ENCODE results near the gene ITGAV. TPM values are rescaled to one million over a fixed set of nuclear protein-coding genes. Genes with fewer than 3 reads are reported as not detected.

Gene ITGAV
- total and polyA plus RNA-seq, 2 of the 4 experiments (the other 2 are of a cell fraction) = 45.8 to 181 TPM

DNA sequence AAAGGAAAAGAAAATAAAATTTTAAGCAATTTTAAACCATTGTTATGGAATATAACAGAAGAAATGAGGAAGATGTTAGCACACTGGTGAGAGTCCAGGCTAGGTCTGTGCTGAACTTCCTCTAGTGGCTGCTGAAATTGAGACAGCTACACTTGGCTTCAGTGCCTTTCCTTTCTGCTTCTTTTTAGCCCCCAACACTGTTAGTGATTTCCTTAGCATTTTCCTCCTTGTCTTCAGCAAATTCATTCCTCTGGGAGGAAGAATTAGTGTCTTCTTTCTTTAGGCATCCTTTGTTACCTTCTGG is 47.6 kb downstream of the ITGAV start:
- no peak for TF ChIP-seq SMC3 (IDR thresholded peaks at IDR 0.05; ENCODE audit: low read depth, low read length)
- TF ChIP-seq RFX5 (IDR thresholded peaks at IDR 0.05; ENCODE audit: low read depth, low read length) = no peak
- no peak for TF ChIP-seq MAZ (IDR thresholded peaks at IDR 0.05; ENCODE audit: borderline replicate concordance, low read depth, low read length)
- Histone ChIP-seq H2BK120ac (ENCODE audit: low read depth, low read length) (no peak overlapping the region), H4K20me1 (ENCODE audit: insufficient read depth, low read length) (no peaks in the 10 kb centered on the region), H4K91ac (ENCODE audit: insufficient read depth, low read depth, low read length) (no peak overlapping the region), H2AK5ac (ENCODE audit: low read depth, low read length) (no peak overlapping the region), H2BK15ac (ENCODE audit: low read depth, low read length) (no peak overlapping the region), H3K27ac (ENCODE audit: insufficient read depth, low read length) (no peak overlapping the region), H3K27me3 (ENCODE audit: control insufficient read depth, insufficient read depth, low read length) (no peaks in the 10 kb centered on the region), H3K4me3 (ENCODE audit: insufficient read depth, low read depth, low read length) (no peak overlapping the region), H2AK9ac (replicated peaks; ENCODE audit: low read depth, low read length, poor library complexity) (no peak overlapping the region), H3K9me3 (ENCODE audit: control insufficient read depth, insufficient read depth, low read length) (no peaks in the 10 kb centered on the region), H3K23ac (ENCODE audit: low read depth, low read length) (no peak overlapping the region), H3K14ac (replicated peaks; ENCODE audit: low read depth, low read length) (no peak overlapping the region), H4K8ac (ENCODE audit: low read depth in 2 of 2, low read length in 2 of 2) (no peak overlapping the region), H4K5ac (ENCODE audit: low read depth, low read length) (no peak overlapping the region), H2AFZ (replicated peaks; ENCODE audit: low read length, poor library complexity) (no peak overlapping the region), H3K9me1 (ENCODE audit: insufficient read depth, low read length) (peaks cover 3% of the 10 kb centered on the region; the same call in 1 of the 2 replicates), H3K79me1 (ENCODE audit: low read depth in 1 of 2, low read length in 2 of 2) (peaks cover 0 to 6% of the 10 kb centered on the region in 2 experiments; a peak in 1 of 4 replicates), H3K4me1 (ENCODE audit: control insufficient read depth, insufficient read depth, low read length) (peaks cover 12% of the 10 kb centered on the region), H3K18ac (ENCODE audit: low read depth, low read length) (no peak overlapping the region), H2BK20ac (ENCODE audit: low read depth, low read length) (no peak overlapping the region), H3K4ac (ENCODE audit: low read depth, low read length) (no peak overlapping the region), H3K56ac (ENCODE audit: extremely low read depth, insufficient read depth, low read length) (no peak overlapping the region), H2BK5ac (ENCODE audit: low read depth, low read length, poor library complexity, severe bottlenecking) (no peak overlapping the region), H3K36me3 (ENCODE audit: control insufficient read depth, insufficient read depth, low read length) (peaks cover 14% of the 10 kb centered on the region), H3K9ac (ENCODE audit: low read depth, low read length) (no peak overlapping the region), H3K4me2 (ENCODE audit: low read depth, low read length) (no peak overlapping the region)
- ChIA-PET CTCF (interaction anchor here (0.8 kb wide), 1 partner anchor 225 kb away, joined by 3 read pairs; no protein-coding TSS in a partner anchor), POLR2A (ENCODE audit: unreplicated experiment) (no interaction called here)
- in situ Hi-C loops (cut with MboI; ENCODE audit: low sequenced_read_pairs) (no loop called here), dilution Hi-C loops (cut with HindIII; ENCODE audit: low sequenced_read_pairs, unreplicated experiment) (no loop called here), intact Hi-C loops (cut with micrococcal nuclease) (no loop called here)
- BruUV-seq (replicated peaks) = no TSS peak
- no peak for ATAC-seq (ENCODE audit: low read depth)
- DNase-seq = no peak
